Measurements from ENCODE around the gene CASP8AP2.
A peak's percentile ranks its signal among the peaks of the same experiment; 100 is the strongest.
"Not testable (repeated sequence)": the region's sequence is repeated elsewhere in the genome, so short reads cannot be mapped to it uniquely, and the experiment has no call there.

Gene CASP8AP2
- 100 to 122 (median 104) reads per million in 3 donors for total RNA-seq

DNA sequence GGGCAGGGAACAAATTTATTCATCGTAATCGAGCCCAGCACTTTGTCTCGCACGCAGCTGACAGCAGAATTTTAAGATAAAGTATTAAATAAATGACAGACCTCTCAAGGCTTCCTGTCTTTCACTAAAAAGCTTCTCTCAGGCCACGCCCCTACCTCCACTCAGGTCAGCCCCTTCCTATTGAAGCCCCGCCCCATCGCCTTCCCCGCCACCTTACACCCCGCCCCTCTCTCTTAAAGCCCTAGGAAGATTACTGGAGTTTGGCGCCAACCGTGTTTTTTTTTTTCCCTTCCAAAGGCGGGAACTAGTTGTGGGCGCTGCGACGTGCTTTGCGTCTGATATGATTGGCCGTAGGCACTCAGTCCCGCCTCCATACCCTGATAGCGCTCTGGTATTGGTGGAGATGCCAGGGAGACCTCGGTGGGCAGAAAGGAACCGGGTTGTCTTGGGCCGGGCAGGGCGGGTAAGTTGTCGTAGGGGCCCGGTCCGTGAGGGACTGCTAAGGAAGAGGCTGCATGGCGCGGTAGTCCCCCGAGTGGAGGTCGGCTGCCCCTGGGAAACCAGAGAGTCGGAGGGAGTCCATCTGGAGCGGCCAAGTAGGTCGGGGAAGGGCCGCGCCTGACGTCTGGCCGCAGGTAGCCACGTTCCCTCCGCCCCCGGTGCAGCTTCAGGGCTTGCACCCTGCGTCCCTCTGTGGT, at the start of gene CASP8AP2:
Gene CASP8AP2, plus strand, starts transcription at position 409 of the 698 bp plus-strand sequence.
- peak within 1 kb of the TSS; percentile 77 for H3K4me3 ChIP-seq (ENCODE audit: insufficient read depth, low read depth, low read length, poor library complexity, severe bottlenecking)
- peaks cover 12% of the 10 kb centered on the region for H3K4me1 ChIP-seq (ENCODE audit: control insufficient read depth, insufficient read depth, low read length, poor library complexity, severe bottlenecking)
- no peaks in the 10 kb centered on the region for H3K27me3 ChIP-seq (replicated peaks; ENCODE audit: control insufficient read depth, insufficient read depth, low read length, poor library complexity, severe bottlenecking)
- H3K27ac ChIP-seq (ENCODE audit: insufficient read depth, low read length, poor library complexity, severe bottlenecking): peak within 1 kb of the TSS; percentile 74
- DNase-seq: peak; percentile 91 to 93 (median 91)
- H3K9me3 ChIP-seq (ENCODE audit: control insufficient read depth, low read length): no peaks in the 10 kb centered on the region
- peaks cover 3% of the 10 kb centered on the region for H3K36me3 ChIP-seq (ENCODE audit: control insufficient read depth, insufficient read depth, low read length)

DNA sequence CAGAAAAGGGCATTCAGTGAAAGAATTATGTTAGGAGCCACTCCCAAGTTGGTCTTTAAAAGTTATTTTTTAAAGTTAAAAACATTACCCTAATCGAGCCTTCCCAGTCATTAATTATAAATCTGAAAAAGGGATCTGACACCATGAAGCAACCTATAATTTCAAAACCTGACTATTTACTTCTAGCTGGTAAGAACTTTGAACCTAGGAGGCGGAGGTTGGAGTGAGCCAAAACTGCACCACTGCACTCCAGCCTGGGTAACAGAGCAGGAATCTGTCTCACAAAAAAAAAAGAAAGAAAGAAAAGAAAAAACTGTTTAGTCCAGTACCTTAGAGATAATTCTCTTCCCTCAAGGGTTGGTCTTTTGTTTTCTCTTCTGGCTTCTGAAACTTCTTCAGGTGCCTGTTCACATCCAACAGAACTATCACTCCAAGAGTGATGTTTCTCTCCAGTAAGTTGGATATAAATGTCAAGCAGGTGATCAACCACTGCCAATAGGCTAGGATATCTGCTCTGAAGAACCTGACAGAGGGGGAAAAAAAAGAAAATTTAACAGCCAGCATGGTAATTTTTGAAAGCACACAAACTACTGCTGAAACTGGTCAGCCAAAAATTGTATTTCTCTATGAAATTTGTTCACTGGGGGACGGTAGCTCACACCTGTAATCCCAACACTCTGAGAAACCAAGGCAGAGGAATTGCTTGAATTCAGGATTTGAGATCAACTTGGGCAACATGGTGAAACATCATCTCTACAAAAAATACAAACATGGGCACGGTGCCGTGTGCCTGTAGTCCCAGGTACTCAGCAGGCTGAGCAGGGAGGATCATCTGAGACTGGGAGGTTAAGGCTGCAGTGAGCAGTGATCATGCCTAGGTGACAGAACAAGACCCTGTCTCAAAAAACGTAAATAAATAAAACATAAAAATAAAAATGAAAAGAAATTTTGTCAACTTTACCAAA, 48.3 kb upstream of the CASP8AP2 start:
- Histone ChIP-seq H3K4me1 (ENCODE audit: control insufficient read depth, insufficient read depth, low read length, poor library complexity, severe bottlenecking) (no peaks in the 10 kb centered on the region), H3K27ac (ENCODE audit: insufficient read depth, low read length, poor library complexity, severe bottlenecking) (no peak overlapping the region), H3K36me3 (ENCODE audit: control insufficient read depth, insufficient read depth, low read length) (peaks cover 43% of the 10 kb centered on the region), H3K9me3 (ENCODE audit: control insufficient read depth, low read length) (no peaks in the 10 kb centered on the region), H3K27me3 (replicated peaks; ENCODE audit: control insufficient read depth, insufficient read depth, low read length, poor library complexity, severe bottlenecking) (no peaks in the 10 kb centered on the region), H3K4me3 (ENCODE audit: insufficient read depth, low read depth, low read length, poor library complexity, severe bottlenecking) (no peak overlapping the region)
- DNase-seq: no peak

DNA sequence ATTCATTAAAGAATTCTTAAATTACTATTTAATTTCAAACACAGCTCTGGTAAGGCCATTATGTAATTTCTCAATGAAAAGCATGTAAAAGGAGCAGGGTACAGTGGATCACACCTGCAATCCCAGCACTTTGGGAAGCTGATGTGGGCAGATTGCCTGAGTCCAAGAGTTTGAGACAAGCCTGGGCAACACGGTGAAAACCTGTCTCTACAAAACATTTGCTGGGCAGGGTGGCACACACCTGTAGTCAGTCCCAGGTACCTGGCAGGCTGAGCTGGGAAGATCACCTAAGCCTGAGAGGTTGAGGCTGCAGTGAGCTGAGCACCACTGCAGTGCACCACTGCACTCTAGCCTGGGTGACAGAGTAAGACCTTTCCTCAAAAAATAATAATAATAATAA, 47.5 kb upstream of the CASP8AP2 start:
- Histone ChIP-seq H3K27ac (ENCODE audit: insufficient read depth, low read length, poor library complexity, severe bottlenecking) (no peak overlapping the region), H3K27me3 (replicated peaks; ENCODE audit: control insufficient read depth, insufficient read depth, low read length, poor library complexity, severe bottlenecking) (no peaks in the 10 kb centered on the region), H3K4me1 (ENCODE audit: control insufficient read depth, insufficient read depth, low read length, poor library complexity, severe bottlenecking) (no peaks in the 10 kb centered on the region), H3K4me3 (ENCODE audit: insufficient read depth, low read depth, low read length, poor library complexity, severe bottlenecking) (no peak overlapping the region), H3K9me3 (ENCODE audit: control insufficient read depth, low read length) (no peaks in the 10 kb centered on the region), H3K36me3 (ENCODE audit: control insufficient read depth, insufficient read depth, low read length) (peaks cover 45% of the 10 kb centered on the region)
- no peak for DNase-seq

DNA sequence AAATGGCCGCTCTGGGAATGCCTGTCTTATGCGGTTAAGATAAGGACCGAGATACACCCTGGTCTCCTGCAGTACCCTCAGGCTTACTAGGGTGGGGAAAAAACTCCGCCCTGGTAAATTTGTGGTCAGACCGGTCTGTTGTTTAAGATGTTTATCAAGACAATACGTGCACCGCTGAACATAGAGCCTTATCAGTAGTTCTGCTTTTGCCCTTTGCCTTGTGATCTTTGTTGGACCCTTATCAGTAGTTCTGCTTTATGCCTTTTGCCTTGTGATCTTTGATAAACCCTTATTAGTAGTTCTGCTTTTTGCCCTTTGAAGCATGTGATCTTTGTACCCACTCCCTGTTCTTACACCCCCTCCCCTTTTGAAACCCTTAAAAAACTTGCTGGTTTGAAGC, 46.4 kb upstream of the CASP8AP2 start:
- H3K4me3 ChIP-seq (ENCODE audit: insufficient read depth, low read depth, low read length, poor library complexity, severe bottlenecking); H3K4me1 ChIP-seq (ENCODE audit: control insufficient read depth, insufficient read depth, low read length, poor library complexity, severe bottlenecking); H3K9me3 ChIP-seq (ENCODE audit: control insufficient read depth, low read length); DNase-seq; H3K27me3 ChIP-seq (replicated peaks; ENCODE audit: control insufficient read depth, insufficient read depth, low read length, poor library complexity, severe bottlenecking); H3K27ac ChIP-seq (ENCODE audit: insufficient read depth, low read length, poor library complexity, severe bottlenecking): not testable (repeated sequence)
- peaks cover 56% of the 10 kb centered on the region for H3K36me3 ChIP-seq (ENCODE audit: control insufficient read depth, insufficient read depth, low read length)

DNA sequence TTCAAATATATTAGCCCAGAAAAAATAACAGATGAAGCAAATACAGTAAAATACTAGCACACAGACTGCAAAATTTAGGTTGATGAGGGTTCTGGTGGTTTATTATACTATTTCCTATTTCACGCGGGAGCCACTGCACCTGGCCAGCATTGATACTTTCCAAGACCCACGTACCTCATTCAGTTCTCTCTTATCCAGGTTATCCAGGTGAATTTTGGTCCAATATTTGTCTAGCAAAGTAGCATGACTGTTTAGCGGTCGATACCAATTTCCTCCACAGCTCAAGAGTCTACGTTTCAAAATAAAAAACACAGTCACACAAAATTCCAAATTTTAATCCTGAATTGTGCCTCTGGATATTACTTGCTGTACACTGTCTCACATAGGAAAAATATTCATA, 44.8 kb upstream of the CASP8AP2 start:
- H3K27ac ChIP-seq (ENCODE audit: insufficient read depth, low read length, poor library complexity, severe bottlenecking): no peak overlapping the region
- H3K9me3 ChIP-seq (ENCODE audit: control insufficient read depth, low read length): no peaks in the 10 kb centered on the region
- no peaks in the 10 kb centered on the region for H3K4me1 ChIP-seq (ENCODE audit: control insufficient read depth, insufficient read depth, low read length, poor library complexity, severe bottlenecking)
- peaks cover 58% of the 10 kb centered on the region for H3K36me3 ChIP-seq (ENCODE audit: control insufficient read depth, insufficient read depth, low read length)
- no peaks in the 10 kb centered on the region for H3K27me3 ChIP-seq (replicated peaks; ENCODE audit: control insufficient read depth, insufficient read depth, low read length, poor library complexity, severe bottlenecking)
- no peak for DNase-seq
- H3K4me3 ChIP-seq (ENCODE audit: insufficient read depth, low read depth, low read length, poor library complexity, severe bottlenecking): no peak overlapping the region

DNA sequence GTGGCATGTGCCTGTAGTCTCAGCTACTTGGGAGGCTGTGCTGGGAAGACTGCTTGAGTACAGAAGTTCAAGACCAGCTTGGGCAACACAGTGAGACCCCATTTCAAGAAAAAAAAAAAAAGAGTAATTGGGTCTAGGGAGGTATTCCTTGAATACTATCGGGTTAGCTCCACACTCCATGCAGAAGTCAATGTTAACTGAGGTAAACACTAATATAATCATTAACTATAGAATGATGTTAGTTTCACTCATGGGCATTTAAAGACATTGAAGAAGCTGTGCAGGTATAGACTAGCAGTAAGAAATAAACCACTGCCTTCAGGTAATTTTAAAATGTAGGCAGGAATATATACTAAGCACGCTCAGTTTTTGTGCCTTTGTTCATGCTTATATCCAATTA, 42.7 kb upstream of the CASP8AP2 start:
- Histone ChIP-seq H3K36me3 (ENCODE audit: control insufficient read depth, insufficient read depth, low read length) (peaks cover 58% of the 10 kb centered on the region), H3K4me1 (ENCODE audit: control insufficient read depth, insufficient read depth, low read length, poor library complexity, severe bottlenecking) (no peaks in the 10 kb centered on the region), H3K27ac (ENCODE audit: insufficient read depth, low read length, poor library complexity, severe bottlenecking) (no peak overlapping the region), H3K9me3 (ENCODE audit: control insufficient read depth, low read length) (no peaks in the 10 kb centered on the region), H3K4me3 (ENCODE audit: insufficient read depth, low read depth, low read length, poor library complexity, severe bottlenecking) (no peak overlapping the region), H3K27me3 (replicated peaks; ENCODE audit: control insufficient read depth, insufficient read depth, low read length, poor library complexity, severe bottlenecking) (no peaks in the 10 kb centered on the region)
- DNase-seq: no peak

DNA sequence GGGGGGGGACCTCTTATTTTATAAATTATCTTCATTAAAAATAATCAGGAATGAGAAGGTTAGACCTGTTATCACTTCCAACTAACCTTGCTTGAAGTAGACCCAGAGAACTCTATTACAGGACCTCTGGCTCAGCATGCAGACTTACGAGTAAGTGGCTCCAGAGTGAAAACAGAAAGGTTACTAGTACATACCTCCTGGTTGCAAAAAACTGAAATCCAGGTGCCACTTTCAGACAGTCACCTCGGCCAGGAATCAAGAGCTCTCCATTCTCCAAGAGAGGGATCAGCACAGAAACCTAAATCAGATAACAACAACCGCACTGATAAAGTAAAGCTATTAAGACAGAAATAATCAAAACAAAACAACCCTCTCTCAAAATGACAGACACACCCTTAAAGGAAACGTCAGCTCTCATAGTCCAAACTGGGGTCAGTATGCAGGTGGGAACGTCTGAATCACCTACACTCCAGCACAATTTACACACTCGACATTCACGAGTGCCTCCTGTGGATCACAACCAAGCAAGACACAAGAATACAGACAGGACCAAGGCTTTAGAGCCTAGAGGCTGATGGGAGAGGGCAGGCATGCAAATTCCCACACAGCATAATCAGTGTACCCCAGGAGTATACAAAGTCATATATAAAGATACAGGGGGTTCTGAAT, 41.9 kb upstream of the CASP8AP2 start:
- no peaks in the 10 kb centered on the region for H3K9me3 ChIP-seq (ENCODE audit: control insufficient read depth, low read length)
- H3K4me1 ChIP-seq (ENCODE audit: control insufficient read depth, insufficient read depth, low read length, poor library complexity, severe bottlenecking): no peaks in the 10 kb centered on the region
- H3K27ac ChIP-seq (ENCODE audit: insufficient read depth, low read length, poor library complexity, severe bottlenecking): no peak overlapping the region
- H3K4me3 ChIP-seq (ENCODE audit: insufficient read depth, low read depth, low read length, poor library complexity, severe bottlenecking): no peak overlapping the region
- peaks cover 64% of the 10 kb centered on the region for H3K36me3 ChIP-seq (ENCODE audit: control insufficient read depth, insufficient read depth, low read length)
- no peak for DNase-seq
- H3K27me3 ChIP-seq (replicated peaks; ENCODE audit: control insufficient read depth, insufficient read depth, low read length, poor library complexity, severe bottlenecking): no peaks in the 10 kb centered on the region

DNA sequence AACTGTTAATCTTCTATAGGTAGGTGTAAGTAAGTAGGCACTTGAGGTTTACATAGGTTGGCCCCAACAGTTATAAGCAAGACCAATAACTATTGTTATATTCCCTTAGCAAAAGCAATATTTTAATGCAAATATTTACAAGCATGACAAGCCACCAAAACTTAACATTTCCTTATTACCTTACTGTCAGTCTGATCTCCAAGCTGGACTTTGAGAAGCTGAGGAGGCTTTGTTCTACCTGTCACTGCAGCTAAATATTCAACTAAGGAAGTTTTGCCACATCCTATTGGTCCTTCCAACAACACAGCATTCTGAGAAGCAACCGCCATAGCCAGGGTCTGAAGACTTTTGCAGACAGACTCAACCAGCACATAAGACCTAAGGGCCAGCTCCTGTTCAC, 39.7 kb upstream of the CASP8AP2 start:
- Histone ChIP-seq H3K9me3 (ENCODE audit: control insufficient read depth, low read length) (no peaks in the 10 kb centered on the region), H3K36me3 (ENCODE audit: control insufficient read depth, insufficient read depth, low read length) (peaks cover 46% of the 10 kb centered on the region), H3K27me3 (replicated peaks; ENCODE audit: control insufficient read depth, insufficient read depth, low read length, poor library complexity, severe bottlenecking) (no peaks in the 10 kb centered on the region), H3K4me1 (ENCODE audit: control insufficient read depth, insufficient read depth, low read length, poor library complexity, severe bottlenecking) (peaks cover 12% of the 10 kb centered on the region), H3K4me3 (ENCODE audit: insufficient read depth, low read depth, low read length, poor library complexity, severe bottlenecking) (no peak overlapping the region), H3K27ac (ENCODE audit: insufficient read depth, low read length, poor library complexity, severe bottlenecking) (no peak overlapping the region)
- no peak for DNase-seq

DNA sequence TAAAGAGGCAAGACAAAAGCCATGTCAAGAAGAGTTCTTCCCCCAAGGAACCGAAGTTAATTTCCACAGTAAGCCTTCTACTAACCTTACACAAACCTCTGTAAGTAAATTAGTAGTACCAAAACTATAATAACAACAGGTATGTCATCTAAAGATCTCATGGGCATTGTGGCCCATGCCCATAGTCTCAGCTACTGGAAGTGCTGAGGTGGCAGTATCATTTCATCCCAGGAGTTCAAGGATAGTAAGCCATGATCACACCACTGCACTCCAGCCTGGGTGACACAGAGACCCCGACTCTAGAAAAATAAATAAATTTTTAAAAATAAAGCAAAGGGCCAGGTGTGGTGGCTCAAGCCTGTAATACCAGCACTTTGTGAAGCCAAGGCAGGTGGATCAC, 39.3 kb upstream of the CASP8AP2 start:
- no peaks in the 10 kb centered on the region for H3K9me3 ChIP-seq (ENCODE audit: control insufficient read depth, low read length)
- DNase-seq: no peak
- peaks cover 43% of the 10 kb centered on the region for H3K36me3 ChIP-seq (ENCODE audit: control insufficient read depth, insufficient read depth, low read length)
- H3K4me1 ChIP-seq (ENCODE audit: control insufficient read depth, insufficient read depth, low read length, poor library complexity, severe bottlenecking): peaks cover 12% of the 10 kb centered on the region
- H3K27ac ChIP-seq (ENCODE audit: insufficient read depth, low read length, poor library complexity, severe bottlenecking): no peak overlapping the region
- no peaks in the 10 kb centered on the region for H3K27me3 ChIP-seq (replicated peaks; ENCODE audit: control insufficient read depth, insufficient read depth, low read length, poor library complexity, severe bottlenecking)
- H3K4me3 ChIP-seq (ENCODE audit: insufficient read depth, low read depth, low read length, poor library complexity, severe bottlenecking): no peak overlapping the region
